Measurements from ENCODE around the gene KLHDC4.
"Not testable (repeated sequence)": the region's sequence is repeated elsewhere in the genome, so short reads cannot be mapped to it uniquely, and the experiment has no call there.

The KLHDC4 gene

DNA sequence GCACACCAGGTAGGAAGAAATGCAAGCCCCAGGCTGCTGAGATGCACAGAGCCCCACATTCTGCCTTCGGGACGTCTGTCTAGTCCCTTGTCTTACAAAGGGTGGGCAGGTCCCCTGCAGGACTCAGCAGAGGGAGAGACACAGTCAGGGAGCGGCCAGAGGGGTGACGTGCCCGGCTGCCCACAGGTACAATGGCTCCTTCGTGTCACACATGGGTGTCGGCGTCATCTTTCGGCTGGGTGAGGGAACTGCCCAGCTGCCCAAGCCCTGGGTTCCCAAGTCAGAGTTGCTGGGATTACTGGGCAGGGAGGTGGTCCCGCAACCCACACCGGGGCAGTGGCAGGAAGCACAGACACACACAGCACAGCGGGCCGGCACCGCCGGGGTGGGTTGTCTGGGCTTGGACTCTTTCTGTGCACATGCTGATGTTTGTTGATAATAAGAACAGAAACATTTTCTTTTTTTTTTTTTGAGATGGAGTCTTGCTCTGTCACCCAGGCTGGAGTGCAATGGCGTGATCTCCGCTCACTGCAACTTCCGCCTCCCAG lies 82.9 kb downstream of the KLHDC4 start:
- FAIRE-seq: no peak
- no peak for TF ChIP-seq POLR2AphosphoS5 (IDR thresholded peaks at IDR 0.05; ENCODE audit: low read depth, low read length)
- no peak for TF ChIP-seq TAF1 (IDR thresholded peaks at IDR 0.05; ENCODE audit: borderline replicate concordance, low read depth, low read length)
- no peak for TF ChIP-seq POLR2A (IDR thresholded peaks at IDR 0.05; ENCODE audit: low read depth, low read length)
- DNase-seq (ENCODE audit: insufficient read length): no peak

DNA sequence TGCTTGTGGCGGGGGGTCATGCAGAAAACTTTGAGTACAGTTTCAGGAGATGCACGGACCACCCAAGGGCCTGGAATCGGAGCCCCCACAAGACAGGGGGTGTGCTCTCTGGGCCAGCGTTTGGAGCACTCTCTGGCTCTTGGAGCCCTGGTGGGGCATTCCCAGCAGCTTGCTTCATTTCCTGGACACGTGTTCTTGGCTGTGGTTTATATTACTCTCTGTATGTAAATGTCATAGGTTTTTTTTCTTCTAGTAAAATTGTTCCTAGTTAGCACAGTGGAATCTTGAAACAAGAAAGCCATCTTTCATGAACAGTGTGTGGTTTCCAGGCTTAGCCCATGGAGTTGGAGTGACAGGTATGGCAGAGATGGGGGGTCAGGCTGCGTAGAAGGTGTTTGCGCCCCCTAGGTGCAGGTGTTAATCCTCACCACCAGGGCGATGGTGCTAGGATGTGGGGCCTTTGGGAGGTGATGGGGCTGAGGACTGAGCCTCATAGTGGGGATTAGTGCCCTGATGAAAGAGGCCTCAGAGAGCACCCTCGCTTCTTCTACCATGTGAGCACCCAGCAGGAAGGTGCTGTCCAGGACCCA lies 83.7 kb downstream of the KLHDC4 start:
- TF ChIP-seq POLR2A (IDR thresholded peaks at IDR 0.05; ENCODE audit: low read depth, low read length) (no peak), TAF1 (IDR thresholded peaks at IDR 0.05; ENCODE audit: borderline replicate concordance, low read depth, low read length) (no peak), POLR2AphosphoS5 (IDR thresholded peaks at IDR 0.05; ENCODE audit: low read depth, low read length) (no peak)
- FAIRE-seq (no peak), DNase-seq (ENCODE audit: insufficient read length) (no peak)

DNA sequence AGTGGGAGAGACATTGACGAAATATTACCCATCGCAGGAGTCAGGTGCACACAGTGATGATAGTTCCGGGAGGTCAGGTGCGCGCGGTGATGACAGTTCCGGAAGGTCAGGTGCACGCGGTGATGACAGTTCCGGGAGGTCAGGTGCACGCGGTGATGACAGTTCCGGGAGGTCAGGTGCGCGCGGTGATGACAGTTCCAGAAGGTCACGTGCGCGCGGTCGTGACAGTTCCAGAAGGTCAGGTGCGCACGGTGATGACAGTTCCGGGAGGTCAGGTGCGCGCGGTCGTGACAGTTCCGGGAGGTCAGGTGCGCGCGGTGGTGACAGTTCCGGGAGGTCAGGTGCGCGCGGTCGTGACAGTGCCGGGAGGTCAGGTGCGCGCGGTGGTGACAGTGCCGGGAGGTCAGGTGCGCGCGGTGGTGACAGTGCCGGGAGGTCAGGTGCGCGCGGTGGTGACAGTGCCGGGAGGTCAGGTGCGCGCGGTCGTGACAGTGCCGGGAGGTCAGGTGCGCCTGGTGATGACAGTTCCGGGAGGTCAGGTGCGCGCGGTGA lies 84.7 kb downstream of the KLHDC4 start:
- not testable (repeated sequence) for FAIRE-seq; DNase-seq (ENCODE audit: insufficient read length)

DNA sequence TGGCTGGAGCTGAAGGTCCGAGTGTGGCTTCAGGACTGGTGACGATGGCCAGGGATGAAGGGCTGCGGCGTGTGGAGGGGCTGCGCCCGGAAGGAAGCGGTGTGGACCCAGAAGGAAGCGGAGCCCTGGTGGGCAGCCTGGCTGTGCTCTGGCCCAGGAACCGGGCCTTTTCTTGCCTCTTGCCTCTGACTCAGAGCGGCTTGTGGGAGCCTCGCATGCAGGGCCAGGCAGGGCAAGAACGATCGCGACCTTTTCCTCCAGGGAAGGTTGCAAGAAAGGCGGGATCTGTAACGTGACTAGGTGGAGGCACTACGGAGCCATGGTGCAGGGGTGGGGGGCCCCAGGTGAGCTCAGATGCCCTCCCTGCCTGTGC lies 85.5 kb downstream of the KLHDC4 start:
- TF ChIP-seq POLR2AphosphoS5 (IDR thresholded peaks at IDR 0.05; ENCODE audit: low read depth, low read length): no peak
- TF ChIP-seq TAF1 (IDR thresholded peaks at IDR 0.05; ENCODE audit: borderline replicate concordance, low read depth, low read length): no peak
- no peak for TF ChIP-seq POLR2A (IDR thresholded peaks at IDR 0.05; ENCODE audit: low read depth, low read length)
- DNase-seq (ENCODE audit: insufficient read length) (no peak), FAIRE-seq (no peak)

DNA sequence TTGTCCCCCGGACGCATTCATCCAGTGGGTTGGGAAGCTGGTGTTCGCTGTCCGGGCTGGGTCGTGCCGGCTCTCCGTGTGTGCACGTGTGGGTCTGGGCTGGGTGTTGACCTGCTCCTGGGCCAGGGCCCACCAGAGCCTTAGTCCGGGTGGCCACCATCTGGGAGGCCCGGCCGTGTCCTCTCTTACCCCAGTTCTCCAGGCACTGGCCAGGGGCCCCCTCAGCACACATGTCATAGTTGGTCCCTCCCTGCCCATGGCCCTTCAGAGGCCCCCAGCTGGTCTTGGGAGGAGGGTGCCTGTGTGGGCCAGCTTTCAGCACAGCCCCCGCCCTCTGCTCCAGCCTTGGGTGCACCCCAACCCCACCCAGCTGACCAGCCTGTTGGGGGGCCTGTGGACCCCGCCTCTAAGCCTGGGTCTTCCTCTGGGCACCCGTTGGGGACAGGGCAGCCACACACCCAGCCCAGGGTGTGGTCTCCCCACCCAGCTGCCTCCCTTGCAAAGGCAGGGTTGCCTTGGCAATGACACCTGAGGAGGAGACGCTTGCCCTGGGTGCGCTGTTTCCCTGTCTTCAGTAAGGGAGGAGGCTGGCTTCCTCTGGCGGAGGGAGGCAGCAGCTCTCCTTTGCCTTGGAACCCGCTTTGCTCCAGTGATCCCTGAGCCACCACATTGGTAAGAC lies 86.1 kb downstream of the KLHDC4 start:
- DNase-seq (ENCODE audit: insufficient read length): no peak
- TF ChIP-seq POLR2AphosphoS5 (IDR thresholded peaks at IDR 0.05; ENCODE audit: low read depth, low read length) (no peak), POLR2A (IDR thresholded peaks at IDR 0.05; ENCODE audit: low read depth, low read length) (no peak), TAF1 (IDR thresholded peaks at IDR 0.05; ENCODE audit: borderline replicate concordance, low read depth, low read length) (no peak)
- no peak for FAIRE-seq

DNA sequence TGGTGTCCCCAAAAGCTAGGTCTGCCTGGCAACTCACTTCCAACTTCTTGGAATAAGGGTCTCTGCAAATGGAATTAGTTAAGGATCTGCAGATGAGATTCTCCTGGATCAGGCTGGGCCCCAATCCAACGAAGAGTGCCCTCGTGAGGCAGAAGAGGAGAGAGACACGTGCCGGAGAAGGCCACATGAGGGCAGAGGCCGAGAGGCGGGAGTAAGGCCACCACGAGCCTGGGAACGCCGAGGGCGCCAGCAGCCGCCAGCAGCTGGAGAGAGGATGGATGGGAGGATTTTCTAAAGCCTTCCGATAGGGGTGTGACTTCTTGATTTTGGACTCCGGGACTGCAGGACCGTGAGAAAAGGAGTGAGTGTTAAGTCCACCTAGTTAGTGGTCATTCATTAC lies 87.2 kb downstream of the KLHDC4 start:
- no peak for DNase-seq (ENCODE audit: insufficient read length)
- no peak for FAIRE-seq
- TF ChIP-seq TAF1 (IDR thresholded peaks at IDR 0.05; ENCODE audit: borderline replicate concordance, low read depth, low read length): no peak
- no peak for TF ChIP-seq POLR2AphosphoS5 (IDR thresholded peaks at IDR 0.05; ENCODE audit: low read depth, low read length)
- no peak for TF ChIP-seq POLR2A (IDR thresholded peaks at IDR 0.05; ENCODE audit: low read depth, low read length)

DNA sequence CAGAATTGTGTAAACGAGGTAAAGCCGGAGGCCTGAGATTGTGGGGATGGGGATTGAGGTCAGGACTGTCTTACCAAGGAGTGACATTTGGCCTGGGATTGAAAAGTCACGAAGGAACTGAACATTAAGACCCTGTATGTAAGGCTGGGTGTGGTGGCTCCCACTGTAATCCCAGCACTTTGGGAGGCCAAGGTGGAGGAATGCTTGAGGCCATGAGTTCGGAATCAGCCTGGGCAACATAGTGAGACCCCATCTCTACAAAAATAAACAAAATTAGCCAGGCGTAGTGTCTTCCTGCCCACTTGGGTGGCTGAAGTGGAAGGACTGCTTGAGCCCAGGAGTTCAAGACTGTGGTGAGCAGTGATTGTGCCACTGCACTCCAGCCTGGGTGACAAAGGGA lies 88.0 kb downstream of the KLHDC4 start:
- FAIRE-seq: no peak
- TF ChIP-seq POLR2AphosphoS5 (IDR thresholded peaks at IDR 0.05; ENCODE audit: low read depth, low read length) (no peak), POLR2A (IDR thresholded peaks at IDR 0.05; ENCODE audit: low read depth, low read length) (no peak), TAF1 (IDR thresholded peaks at IDR 0.05; ENCODE audit: borderline replicate concordance, low read depth, low read length) (no peak)
- DNase-seq (ENCODE audit: insufficient read length): no peak

DNA sequence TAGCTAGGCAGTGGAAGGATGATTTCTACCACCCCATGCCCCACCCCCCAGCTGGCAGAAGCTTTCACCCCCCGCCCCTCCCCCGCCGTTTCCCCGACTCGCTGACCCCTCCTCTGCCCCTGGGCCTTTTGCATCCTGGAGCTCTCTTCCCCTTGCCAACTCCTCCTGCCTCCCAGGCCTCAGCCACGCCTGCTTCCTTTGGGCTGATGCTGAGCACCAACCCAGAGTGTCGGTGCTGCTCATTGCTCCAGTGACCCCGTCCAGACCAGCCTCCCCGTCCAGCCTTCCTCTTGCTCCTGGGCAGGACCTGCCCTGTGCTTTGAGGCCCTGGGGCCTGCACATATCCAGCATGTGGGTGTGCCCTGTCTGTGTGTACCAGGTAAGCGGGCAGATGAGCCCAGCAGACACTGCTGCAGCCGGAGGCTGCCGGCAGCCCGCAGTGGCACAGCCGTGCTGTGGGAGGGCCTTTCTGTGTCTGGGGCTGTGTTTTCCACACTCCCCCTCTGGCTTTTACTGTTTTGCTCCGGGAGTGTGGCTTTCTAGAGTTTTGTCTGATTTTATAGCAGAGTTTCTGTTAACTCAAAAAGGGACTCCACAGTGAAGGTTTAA lies 90.6 kb downstream of the KLHDC4 start:
- DNase-seq (ENCODE audit: insufficient read length) (no peak), FAIRE-seq (no peak)
- no peak for TF ChIP-seq POLR2AphosphoS5 (IDR thresholded peaks at IDR 0.05; ENCODE audit: low read depth, low read length)
- TF ChIP-seq POLR2A (IDR thresholded peaks at IDR 0.05; ENCODE audit: low read depth, low read length): no peak
- TF ChIP-seq TAF1 (IDR thresholded peaks at IDR 0.05; ENCODE audit: borderline replicate concordance, low read depth, low read length): no peak

DNA sequence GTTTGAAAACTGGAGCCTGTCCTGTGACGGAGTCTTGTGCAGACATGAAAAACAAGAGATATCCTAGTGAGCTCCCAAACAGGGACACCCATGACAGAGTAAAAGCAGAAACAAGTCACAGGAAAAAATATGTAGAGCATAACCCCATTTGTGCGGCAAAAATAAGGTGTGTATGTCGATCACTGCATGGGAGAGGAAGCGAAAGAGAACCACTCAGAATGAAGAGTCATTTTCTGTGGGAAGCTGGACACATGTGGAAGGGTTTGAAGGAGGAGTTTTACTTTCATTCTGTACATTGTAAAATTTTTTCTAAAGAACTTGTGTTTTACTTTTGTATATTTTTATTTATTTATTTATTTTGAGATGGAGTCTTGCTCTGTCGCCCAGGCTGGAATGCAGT lies 91.4 kb downstream of the KLHDC4 start:
- DNase-seq (ENCODE audit: insufficient read length) (no peak), FAIRE-seq (no peak)
- TF ChIP-seq POLR2A (IDR thresholded peaks at IDR 0.05; ENCODE audit: low read depth, low read length) (no peak), TAF1 (IDR thresholded peaks at IDR 0.05; ENCODE audit: borderline replicate concordance, low read depth, low read length) (no peak), POLR2AphosphoS5 (IDR thresholded peaks at IDR 0.05; ENCODE audit: low read depth, low read length) (no peak)

DNA sequence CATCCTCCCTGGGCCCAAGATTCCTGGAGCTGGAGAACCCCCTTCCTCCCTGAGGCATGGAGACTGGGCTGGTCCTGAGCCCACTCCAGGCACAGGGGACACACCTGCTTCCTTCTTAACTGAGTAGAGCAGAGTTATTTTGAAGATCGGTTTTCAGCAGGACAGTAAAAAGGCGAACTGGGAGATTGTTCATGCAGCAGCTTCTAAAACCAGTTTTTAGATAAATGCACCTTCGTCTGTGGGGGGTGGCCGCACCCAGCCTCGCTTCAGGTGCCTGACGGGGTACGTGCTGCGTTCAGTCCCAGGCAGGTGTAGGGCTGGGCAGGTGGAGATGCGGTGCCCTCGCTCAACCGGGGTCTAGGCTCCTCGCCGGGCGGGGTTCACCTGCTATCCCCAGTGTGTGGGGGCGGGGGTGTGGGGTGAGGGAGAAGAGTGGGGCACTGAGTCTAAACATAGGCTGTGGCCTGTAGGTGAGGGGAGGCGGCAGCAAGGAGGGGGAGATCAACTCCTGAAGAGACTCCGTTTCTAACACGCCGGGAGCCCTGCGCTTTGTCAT lies 94.0 kb downstream of the KLHDC4 start:
- no peak for DNase-seq (ENCODE audit: insufficient read length)
- no peak for TF ChIP-seq POLR2A (IDR thresholded peaks at IDR 0.05; ENCODE audit: low read depth, low read length)
- no peak for TF ChIP-seq TAF1 (IDR thresholded peaks at IDR 0.05; ENCODE audit: borderline replicate concordance, low read depth, low read length)
- TF ChIP-seq POLR2AphosphoS5 (IDR thresholded peaks at IDR 0.05; ENCODE audit: low read depth, low read length): no peak
- FAIRE-seq: no peak

DNA sequence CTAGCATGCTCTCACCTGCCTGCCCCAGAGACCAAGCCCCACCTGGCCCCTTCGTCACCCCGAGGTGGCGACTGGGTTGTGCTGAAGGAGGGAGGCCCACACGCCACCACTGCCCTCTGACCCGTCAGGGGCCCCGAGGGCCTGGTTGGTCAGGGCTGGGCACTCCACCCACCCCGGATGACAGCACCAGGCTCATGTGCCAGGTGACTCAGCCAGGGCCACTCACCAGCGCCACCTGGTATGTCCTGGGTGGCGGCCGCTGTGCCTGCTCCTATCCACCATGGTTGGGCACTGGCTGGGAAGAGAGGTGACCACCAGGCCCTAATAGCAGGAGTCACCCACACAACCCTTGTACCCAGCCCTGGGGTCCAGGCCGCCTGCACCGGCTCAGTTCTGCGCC lies 94.6 kb downstream of the KLHDC4 start:
- DNase-seq (ENCODE audit: insufficient read length) (no peak), FAIRE-seq (no peak)
- no peak for TF ChIP-seq POLR2AphosphoS5 (IDR thresholded peaks at IDR 0.05; ENCODE audit: low read depth, low read length)
- TF ChIP-seq POLR2A (IDR thresholded peaks at IDR 0.05; ENCODE audit: low read depth, low read length): no peak

DNA sequence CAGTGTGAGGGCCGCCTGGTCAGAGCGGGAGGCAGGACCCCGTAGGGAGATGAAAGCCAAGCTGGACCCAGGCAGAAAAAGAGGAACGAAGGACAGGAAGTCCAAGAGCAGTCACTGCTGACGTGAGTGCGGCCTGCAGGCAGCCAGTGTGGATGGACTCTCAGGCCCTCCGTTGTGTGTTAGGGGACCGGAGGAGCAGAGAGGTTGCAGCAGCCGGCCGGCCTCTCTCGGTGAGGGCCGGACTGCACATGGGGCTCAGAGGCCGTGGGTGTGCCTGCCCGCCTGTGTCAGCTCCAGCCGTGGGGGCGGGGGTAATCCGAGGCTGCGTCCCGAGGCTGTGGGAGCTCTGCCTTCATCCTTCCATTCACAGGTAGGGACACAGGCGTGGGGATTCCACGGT lies 96.1 kb downstream of the KLHDC4 start:
- DNase-seq (ENCODE audit: insufficient read length) (no peak), FAIRE-seq (no peak)
- no peak for TF ChIP-seq TAF1 (IDR thresholded peaks at IDR 0.05; ENCODE audit: borderline replicate concordance, low read depth, low read length)
- TF ChIP-seq POLR2AphosphoS5 (IDR thresholded peaks at IDR 0.05; ENCODE audit: low read depth, low read length): no peak
- TF ChIP-seq POLR2A (IDR thresholded peaks at IDR 0.05; ENCODE audit: low read depth, low read length): no peak

All from GM12892 (cell line).